HUDEP-2 (cell line): ENCODE results near the gene CCDC107.
A peak's percentile ranks its signal among the peaks of the same experiment; 100 is the strongest.

Source experiments
- DNase-seq, 76 experiments: peaks; one replicate each; lab custom pipeline; 2025; ENCODE audit not compliant: unreplicated experiment in 76 of 76; lab: John Stamatoyannopoulos, UW

Gene CCDC107

DNA sequence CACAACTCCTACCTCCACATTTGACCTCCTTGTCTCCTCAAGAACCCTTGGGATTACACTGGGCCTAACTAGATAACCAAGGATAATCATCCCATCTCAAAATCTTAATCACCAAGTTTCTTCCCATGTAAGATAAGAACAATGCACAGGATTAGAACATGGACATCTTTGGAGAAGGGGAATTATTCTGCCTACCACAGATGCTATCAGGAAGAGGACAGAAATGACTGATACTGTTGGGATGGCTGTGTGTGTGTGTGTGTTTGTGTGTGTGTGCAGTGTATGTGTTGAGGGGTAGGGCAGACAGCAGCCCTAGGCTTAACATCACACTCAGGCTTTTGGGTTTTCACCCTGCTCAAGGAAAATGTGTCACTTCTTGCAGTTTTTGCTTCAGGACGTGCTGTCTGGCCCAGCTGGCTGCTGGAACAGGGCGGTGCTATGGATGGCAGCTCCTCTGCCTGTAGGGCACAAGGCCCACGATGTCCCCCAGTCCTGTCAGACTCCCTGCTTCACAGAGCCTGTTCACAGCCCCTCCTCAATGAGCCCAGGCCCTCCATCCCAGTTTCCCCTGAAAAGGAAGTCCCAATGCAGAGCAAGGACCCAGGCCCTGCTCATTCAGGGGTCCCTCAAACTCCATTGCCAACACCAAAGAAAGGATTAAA is 23.4 kb downstream of the CCDC107 start:
- no peak for DNase-seq

GRCh38 chr9:35682051-35682450 is 24.0 kb downstream of the CCDC107 start:
- DNase-seq, result no peak

GRCh38 chr9:35682520-35683315 is 24.6 kb downstream of the CCDC107 start:
- DNase-seq, result no peak

DNA sequence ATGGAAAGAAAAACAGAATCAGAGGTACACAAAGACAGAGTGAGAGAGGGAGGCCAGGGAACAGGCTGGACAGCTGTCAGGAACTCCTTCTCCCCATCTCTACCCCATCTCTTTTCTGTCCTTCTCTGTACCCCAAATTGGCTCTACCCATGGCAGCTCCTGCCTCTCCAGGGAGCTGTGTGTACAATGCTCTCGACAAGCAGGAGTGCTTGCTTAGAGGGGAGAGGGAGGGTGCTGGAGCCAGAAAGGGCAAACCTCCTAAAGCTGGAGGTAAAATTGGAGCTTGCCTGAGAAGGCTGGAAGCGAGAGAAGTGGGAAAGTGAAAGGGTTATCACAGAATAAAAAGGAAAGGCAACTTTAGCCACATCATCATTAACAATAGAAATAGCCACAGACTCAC is 25.2 kb downstream of the CCDC107 start:
- no peak for DNase-seq

- DNase-seq, result no peak
These were observed 26.8 kb downstream of the CCDC107 start for GRCh38 chr9:35684921-35685320.

DNA sequence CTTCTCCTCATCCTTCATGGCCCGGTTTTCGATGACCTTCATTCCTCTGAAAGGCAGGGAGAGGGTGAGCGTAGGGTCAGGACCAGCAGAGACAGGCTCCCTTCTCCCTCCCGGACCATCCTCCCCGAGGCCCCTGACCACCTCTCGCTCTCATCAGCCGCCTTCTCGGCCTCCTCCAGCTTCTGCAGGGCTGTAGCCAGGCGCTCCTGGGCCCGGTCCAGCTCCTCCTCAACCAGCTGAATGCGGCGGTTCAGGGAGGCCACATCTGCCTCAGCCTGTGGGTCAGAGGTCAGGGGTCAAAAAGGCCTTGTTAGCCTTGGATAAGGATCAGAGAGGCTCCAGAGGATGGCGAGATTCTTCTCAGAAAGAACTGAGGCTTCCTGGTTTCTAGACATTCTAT is 27.4 kb downstream of the CCDC107 start:
- no peak for DNase-seq

- DNase-seq, result no peak
These were observed 28.4 kb downstream of the CCDC107 start for GRCh38 chr9:35686222-35687203.

DNA sequence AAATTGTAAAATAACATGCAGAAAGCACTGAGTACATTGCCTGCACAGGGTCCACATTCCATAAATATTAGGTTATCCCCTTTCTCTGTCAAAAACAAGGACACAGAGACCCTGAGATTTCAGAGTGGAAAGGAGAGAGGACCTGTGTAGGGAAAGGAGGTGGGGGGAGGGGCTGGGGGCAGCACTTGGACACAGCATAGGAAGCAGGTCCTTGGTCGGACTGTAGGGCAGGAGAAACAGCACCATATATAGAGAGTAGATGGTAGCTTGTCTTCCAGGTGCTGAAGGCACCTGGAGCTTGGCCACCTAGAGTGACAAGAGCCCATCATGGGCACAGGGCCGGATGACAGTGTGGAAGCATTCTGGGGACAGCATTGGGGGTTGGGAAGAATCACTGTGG is 29.2 kb downstream of the CCDC107 start:
- no peak for DNase-seq

DNA sequence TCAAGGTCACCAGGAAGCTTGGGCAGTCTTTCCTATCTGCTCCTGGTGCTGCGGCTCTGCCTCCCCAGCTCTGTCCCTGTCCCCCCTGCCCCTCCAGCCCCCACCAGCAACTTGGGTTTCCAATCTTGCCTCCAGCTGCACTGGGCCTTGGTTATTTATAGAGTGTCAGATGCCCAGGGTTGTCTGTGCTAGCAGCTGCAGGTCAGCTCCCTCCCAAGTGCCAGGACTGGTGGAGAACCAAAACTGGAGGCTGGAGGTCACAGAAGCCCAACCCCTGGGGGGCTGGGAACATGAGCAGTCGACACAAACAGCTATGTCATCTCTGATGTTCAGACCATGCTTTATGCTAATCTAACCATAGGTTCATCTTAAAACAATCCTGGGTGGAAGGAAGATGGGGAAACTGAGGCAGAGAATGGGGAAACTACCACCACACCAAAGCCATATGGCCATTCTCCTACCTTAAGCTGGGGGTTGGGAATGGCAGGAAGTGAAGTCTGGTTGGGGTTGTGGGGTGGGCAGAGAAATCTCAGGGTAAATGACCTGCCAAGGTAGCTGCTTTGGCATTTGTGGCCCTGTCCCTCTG is 30.0 kb downstream of the CCDC107 start:
- no peak for DNase-seq

GRCh38 chr9:35688558-35689541 is 30.8 kb downstream of the CCDC107 start:
- peak in 1 of 76 experiments; percentile 2 for DNase-seq

GRCh38 chr9:35689542-35690293 is 31.6 kb downstream of the CCDC107 start, which contains the start of gene TPM2:
TSS of gene TPM2 (minus strand) at chr9:35689925. CDS start at chr9:35689817, 108 bp downstream.
- DNase-seq, result no peak

DNA sequence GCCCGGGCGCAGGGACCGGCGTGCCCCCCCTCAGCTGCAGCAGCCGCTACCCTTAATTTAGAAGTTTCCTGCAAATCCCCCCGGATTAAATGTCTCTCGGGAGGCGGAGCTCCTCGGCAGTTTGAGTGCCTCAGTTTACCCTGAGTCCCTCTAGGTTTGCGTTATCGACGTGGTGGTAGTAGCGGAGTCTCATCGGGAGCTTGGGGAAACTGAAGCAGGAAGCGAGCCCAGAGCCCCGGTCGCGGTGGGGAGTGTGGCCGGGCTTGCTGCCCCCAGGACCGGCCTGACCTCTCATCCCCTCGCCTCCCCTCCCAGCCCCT is 32.2 kb downstream of the CCDC107 start:
- DNase-seq, result no peak

DNA sequence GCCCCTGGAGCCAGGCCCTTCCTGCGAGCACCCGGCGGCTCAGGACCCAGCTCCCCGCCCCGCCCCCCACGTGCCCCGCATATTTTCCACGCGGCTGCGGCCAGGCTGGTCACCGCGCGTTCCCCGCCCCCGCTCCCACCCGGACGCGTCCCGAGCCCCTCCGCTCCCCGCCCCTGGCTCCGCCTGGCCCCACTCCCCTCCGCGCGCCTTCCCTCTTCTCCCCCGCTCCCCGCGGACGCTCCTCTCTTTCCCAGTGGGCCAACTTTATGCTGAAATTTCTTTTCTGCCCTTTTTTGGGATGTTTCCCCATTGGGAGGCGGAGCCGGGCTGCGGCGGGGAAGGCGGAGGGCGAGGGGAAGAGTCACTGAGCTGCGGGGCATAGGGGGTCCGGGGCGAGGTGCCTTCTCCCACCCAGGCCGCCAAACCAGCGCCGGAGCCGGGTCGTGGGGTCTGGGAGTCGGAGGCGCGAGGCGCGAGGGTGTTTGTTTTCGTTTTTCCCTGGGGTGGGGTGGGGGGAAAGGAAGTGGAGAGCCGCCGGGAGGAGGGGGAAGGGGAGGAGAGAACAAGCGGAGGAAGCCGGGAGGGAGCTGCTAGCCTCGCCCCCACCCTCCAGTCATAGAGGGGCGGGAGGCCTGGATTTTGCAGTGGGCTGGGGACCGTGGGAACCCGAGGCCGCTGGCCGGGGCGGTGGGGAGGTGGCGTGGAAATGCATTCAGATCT is 32.7 kb downstream of the CCDC107 start:
- peak in 4 of 76 experiments; percentile 1 to 28 (median 9) for DNase-seq

GRCh38 chr9:35691334-35691650 is 33.2 kb downstream of the CCDC107 start:
- DNase-seq, result no peak

GRCh38 chr9:35691757-35692301 is 33.7 kb downstream of the CCDC107 start:
- DNase-seq, result no peak

DNA sequence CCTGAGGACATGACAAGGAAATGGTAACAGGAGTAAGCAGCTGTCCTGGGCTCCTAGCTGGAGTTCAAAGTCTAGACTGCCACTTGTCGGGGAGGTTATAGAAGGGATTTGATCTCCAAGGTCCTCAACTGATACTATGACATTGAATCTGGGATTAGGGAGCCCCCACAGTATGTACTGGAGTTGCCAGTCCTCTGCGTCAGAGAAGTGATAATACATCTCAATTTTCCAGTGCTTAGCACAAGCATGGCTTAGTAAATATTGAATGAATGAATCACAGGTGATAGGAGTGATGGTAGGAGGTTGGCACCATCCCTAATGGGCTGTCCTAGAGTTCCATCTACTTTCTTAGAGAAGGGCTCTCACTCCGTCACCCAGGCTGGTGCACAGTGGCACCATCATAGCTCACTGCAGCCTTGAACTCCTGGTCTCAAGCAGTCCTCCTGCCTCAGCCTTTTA is 37.9 kb downstream of the CCDC107 start:
- no peak for DNase-seq

DNA sequence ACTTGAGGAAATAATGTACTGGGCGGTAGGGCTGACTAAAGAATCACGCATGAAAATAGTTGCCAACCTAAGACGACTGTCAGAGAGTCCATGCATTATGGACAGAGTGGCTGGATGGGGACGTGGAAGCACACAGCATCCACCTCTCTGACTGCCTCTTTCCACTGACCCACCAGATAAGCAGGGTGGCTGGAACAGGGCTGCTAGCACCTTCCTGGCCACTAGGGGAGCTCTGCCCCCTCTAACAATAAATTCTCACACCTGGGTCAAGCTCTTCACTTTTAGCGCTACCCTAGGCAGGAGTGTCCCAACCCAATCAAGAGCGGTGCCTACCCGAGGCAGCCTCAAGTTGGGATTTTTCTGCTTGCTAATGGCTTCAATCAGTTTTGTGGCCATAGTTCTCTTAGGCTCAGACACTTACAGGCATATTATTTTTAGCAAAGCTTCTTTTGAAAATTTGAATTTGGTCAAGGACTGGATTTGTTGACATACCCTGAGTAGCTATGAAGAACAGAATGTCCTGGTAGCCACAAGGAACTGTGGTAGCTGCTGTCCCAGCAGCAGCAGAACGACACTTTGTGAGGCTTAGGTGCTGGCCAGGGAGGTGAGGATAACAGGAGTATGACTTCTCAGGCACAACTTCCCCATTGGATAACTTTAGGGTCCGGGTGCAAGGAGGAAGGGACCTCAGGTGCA is 38.6 kb downstream of the CCDC107 start:
- peak in 53 of 76 experiments; percentile 3 to 62 (median 27) for DNase-seq
